OCI-LY7 (cell line): ENCODE data around the gene OR5D14. TPM values are rescaled to one million over a fixed set of nuclear protein-coding genes. Genes with fewer than 3 reads are reported as not detected.

Experiments
- BruUV-seq: library from RNA; stranded (reverse); fragments of 400-500 nt; replicated peaks from 2 replicates; lab custom pipeline; 2021; lab: Mats Ljungman, UMichigan
- CTCF ChIA-PET: fragments of 300-600 bp; sonication (Branson Sonifier 250); formaldehyde crosslinking; loops from one replicate; lab custom pipeline; 2022; ENCODE audit warnings: antibody characterized with exemption; ENCODE audit not compliant: unreplicated experiment; lab: Charles Lee
- POLR2A ChIA-PET: fragments of 300-600 bp; sonication (Branson Sonifier 250); formaldehyde crosslinking; loops from one replicate; lab custom pipeline; 2022; ENCODE audit warnings: antibody characterized with exemption; lab: Charles Lee
- DNase-seq: peaks from one replicate; pipeline ENCODE4 v3.0.0-alpha.2; 2015; ENCODE audit warnings: low spot score
- H2AFZ ChIP-seq: fragments of 200-600 bp; sonication (generic), shearing (Covaris generic); 2 replicates; pipeline ENCODE4 v1.6.1; 2014; ENCODE audit warnings: mild to moderate bottlenecking, antibody characterized with exemption, low read length, moderate library complexity
- H3K27ac ChIP-seq: fragments of 200-600 bp; sonication (generic); 2 replicates; pipeline ENCODE4 v1.5.1; 2014; ENCODE audit warnings: mixed run types, low read depth, mild to moderate bottlenecking, moderate library complexity, low read length, inconsistent platforms; ENCODE audit not compliant: poor library complexity, severe bottlenecking
- H3K36me3 ChIP-seq: fragments of 200-600 bp; sonication (generic); 2 replicates; pipeline ENCODE4 v1.6.1; 2014; ENCODE audit warnings: mild to moderate bottlenecking, antibody characterized with exemption, low read length, moderate library complexity, mixed read lengths; ENCODE audit not compliant: insufficient read depth
- H3K4me1 ChIP-seq: fragments of 200-600 bp; sonication (generic); 2 replicates; pipeline ENCODE4 v1.5.1; 2014; ENCODE audit warnings: mild to moderate bottlenecking, low read length; ENCODE audit not compliant: insufficient read depth, poor library complexity, severe bottlenecking
- H3K4me2 ChIP-seq: fragments of 200-600 bp; sonication (generic); 2 replicates; pipeline ENCODE4 v1.6.1; 2014; ENCODE audit warnings: mild to moderate bottlenecking, low read length
- H3K4me3 ChIP-seq: fragments of 200-600 bp; sonication (generic); 2 replicates; pipeline ENCODE4 v1.5.1; 2014; ENCODE audit warnings: mild to moderate bottlenecking, low read depth, low read length; ENCODE audit not compliant: poor library complexity, severe bottlenecking
- H3K79me2 ChIP-seq: fragments of 200-600 bp; sonication (generic); 2 replicates; pipeline ENCODE4 v1.6.1; 2016; ENCODE audit warnings: low read depth, mild to moderate bottlenecking, low read length, moderate library complexity, mixed read lengths; ENCODE audit not compliant: insufficient read depth
- H3K9me2 ChIP-seq: fragments of 200-600 bp; sonication (generic); 2 replicates; pipeline ENCODE4 v1.6.1; 2016; ENCODE audit warnings: mild to moderate bottlenecking, low read length, mixed read lengths; ENCODE audit not compliant: insufficient read depth
- H3K9me3 ChIP-seq: fragments of 200-600 bp; sonication (generic); 2 replicates; pipeline ENCODE4 v1.6.1; 2014; ENCODE audit warnings: mild to moderate bottlenecking, mixed run types, low read length, mixed read lengths
- H4K20me1 ChIP-seq: fragments of 200-600 bp; sonication (generic); 2 replicates; pipeline ENCODE4 v1.6.1; 2014; ENCODE audit warnings: mild to moderate bottlenecking, antibody characterized with exemption, low read length, moderate library complexity, mixed read lengths; ENCODE audit not compliant: insufficient read depth
- CTCF ChIP-seq: fragments of 200-600 bp; sonication (generic); conservative IDR thresholded peaks from 2 replicates; pipeline ENCODE4 v1.5.1; 2014; ENCODE audit warnings: mild to moderate bottlenecking, antibody characterized with exemption, low read length, moderate library complexity, mixed read lengths
- EZH2phosphoT487 ChIP-seq: fragments of 200-600 bp; sonication (generic); IDR thresholded peaks from 2 replicates; pipeline ENCODE4 v1.6.1; 2018; ENCODE audit warnings: low read depth, borderline replicate concordance, mild to moderate bottlenecking, mixed run types, antibody characterized with exemption, low read length, moderate library complexity, mixed read lengths
- intact Hi-C: fragments of 100-400 bp; cut with micrococcal nuclease; formaldehyde crosslinking; loops from one replicate; pipeline ENCODE4 v1.10.0; 2022; ENCODE audit not compliant: unreplicated experiment
- total RNA-seq, 2 experiments: library from RNA; depleted of rRNA in 1 of 2; stranded (reverse); fragments of >200 nt in 1 of 2; shearing (Covaris generic) in 1 of 2; gene quantifications; 2 replicates each; pipeline ENCODE4 v1.2.3, GENCODE V29; 2014 to 2022

Gene OR5D14
- total RNA-seq, 2 experiments from 2014 or later: not detected

GRCh38 chr11:55793321-55793720, 2.0 kb upstream of the OR5D14 start:
- intact Hi-C loops: no loop called here
- ChIA-PET POLR2A (no interaction called here), CTCF (no interaction called here)
- no peak overlapping the region for H3K4me3 ChIP-seq
- H3K4me1 ChIP-seq: no peaks in the 10 kb centered on the region
- BruUV-seq: no TSS peak
- H4K20me1 ChIP-seq: no peaks in the 10 kb centered on the region
- no peak for DNase-seq
- no peaks in the 10 kb centered on the region for H3K9me2 ChIP-seq
- no peak overlapping the region for H3K4me2 ChIP-seq
- no peaks in the 10 kb centered on the region for H3K36me3 ChIP-seq
- H3K9me3 ChIP-seq: no peaks in the 10 kb centered on the region
- no peak overlapping the region for H2AFZ ChIP-seq
- no peaks in the 10 kb centered on the region for H3K79me2 ChIP-seq
- TF ChIP-seq EZH2phosphoT487: no peak
- no peak for TF ChIP-seq CTCF
- no peak overlapping the region for H3K27ac ChIP-seq

- TF ChIP-seq CTCF: no peak
- TF ChIP-seq EZH2phosphoT487: no peak
- no peaks in the 10 kb centered on the region for H3K9me3 ChIP-seq
- no peak overlapping the region for H2AFZ ChIP-seq
- H3K4me3 ChIP-seq: no peak overlapping the region
- H3K36me3 ChIP-seq: no peaks in the 10 kb centered on the region
- DNase-seq: no peak
- POLR2A ChIA-PET: no interaction called here
- no peaks in the 10 kb centered on the region for H3K79me2 ChIP-seq
- no peak overlapping the region for H3K4me2 ChIP-seq
- intact Hi-C loops: no loop called here
- H3K9me2 ChIP-seq: no peaks in the 10 kb centered on the region
- no peaks in the 10 kb centered on the region for H3K4me1 ChIP-seq
- H3K27ac ChIP-seq: no peak overlapping the region
- no peaks in the 10 kb centered on the region for H4K20me1 ChIP-seq
- no TSS peak for BruUV-seq
- CTCF ChIA-PET: no interaction called here
Measured at GRCh38 chr11:55806248-55806647, 10.9 kb downstream of the OR5D14 start.

- TF ChIP-seq CTCF: no peak
- H3K27ac ChIP-seq: no peak within 1 kb of the TSS
- no peaks in the 10 kb centered on the region for H4K20me1 ChIP-seq
- no peak within 1 kb of the TSS for H3K4me2 ChIP-seq
- H3K36me3 ChIP-seq: no peaks in the 10 kb centered on the region
- H3K79me2 ChIP-seq: no peaks in the 10 kb centered on the region
- ChIA-PET POLR2A (no interaction called here), CTCF (no interaction called here)
- H3K9me2 ChIP-seq: no peaks in the 10 kb centered on the region
- no peak within 1 kb of the TSS for H2AFZ ChIP-seq
- no peaks in the 10 kb centered on the region for H3K9me3 ChIP-seq
- intact Hi-C loops: no loop called here
- BruUV-seq: no TSS peak
- DNase-seq: no peak
- no peaks in the 10 kb centered on the region for H3K4me1 ChIP-seq
- no peak within 1 kb of the TSS for H3K4me3 ChIP-seq
Measured at GRCh38 chr11:55811067-55811466, 15.7 kb downstream of the OR5D14 start, which contains the start of gene OR5L1. Gene OR5L1, plus strand, starts transcription at chr11:55811367. Its CDS starts 100 bp downstream, at chr11:55811467.
